ENCODE data around the gene KRTAP5-1.

KRTAP5-1 gene

DNA sequence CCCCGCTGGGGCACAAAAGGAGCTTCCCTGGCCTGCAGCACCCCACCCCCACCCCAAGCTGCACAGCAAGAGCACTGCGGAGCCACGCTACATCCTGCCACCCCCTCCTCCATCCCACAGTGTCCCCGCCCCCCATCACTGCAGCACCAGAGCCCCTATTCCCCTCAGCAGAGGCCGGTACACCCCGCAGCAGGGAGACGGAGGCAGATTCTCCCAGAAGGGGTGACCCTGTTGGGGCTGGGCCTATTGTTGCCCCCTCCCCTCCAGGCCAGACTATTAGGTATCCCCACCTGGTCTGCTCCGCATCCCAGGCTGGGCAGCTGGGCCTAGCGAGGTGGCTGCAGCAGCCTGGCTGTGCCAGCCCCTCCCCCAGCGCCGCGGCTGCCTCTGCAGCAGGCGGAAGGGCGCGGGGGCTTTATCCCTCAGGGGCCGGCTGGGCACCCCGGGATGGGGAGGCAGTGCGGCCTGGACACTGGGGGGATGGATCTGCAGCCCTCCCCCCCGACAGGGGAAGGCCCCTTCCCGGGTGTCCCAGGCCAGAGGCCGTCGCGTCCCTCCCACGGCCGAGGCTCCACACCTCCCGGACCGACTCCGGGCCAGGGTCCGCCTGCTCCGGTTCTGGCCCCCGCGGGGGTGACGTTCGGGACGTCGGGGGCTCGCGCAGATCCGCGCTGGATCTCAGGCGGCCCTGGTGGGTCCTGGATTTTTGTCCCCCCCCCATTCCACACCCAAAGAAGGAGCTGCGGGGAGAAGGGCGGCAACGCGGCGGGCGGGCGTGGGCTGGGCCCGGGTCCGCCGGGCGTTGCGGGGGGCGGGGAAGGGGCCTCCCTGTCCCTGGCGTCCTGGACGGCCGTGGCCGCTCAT is 14.0 kb downstream of the KRTAP5-1 start:
- no peak for DNase-seq

GRCh38 chr11:1570531-1570895 is 14.6 kb downstream of the KRTAP5-1 start:
- DNase-seq, result no peak

DNA sequence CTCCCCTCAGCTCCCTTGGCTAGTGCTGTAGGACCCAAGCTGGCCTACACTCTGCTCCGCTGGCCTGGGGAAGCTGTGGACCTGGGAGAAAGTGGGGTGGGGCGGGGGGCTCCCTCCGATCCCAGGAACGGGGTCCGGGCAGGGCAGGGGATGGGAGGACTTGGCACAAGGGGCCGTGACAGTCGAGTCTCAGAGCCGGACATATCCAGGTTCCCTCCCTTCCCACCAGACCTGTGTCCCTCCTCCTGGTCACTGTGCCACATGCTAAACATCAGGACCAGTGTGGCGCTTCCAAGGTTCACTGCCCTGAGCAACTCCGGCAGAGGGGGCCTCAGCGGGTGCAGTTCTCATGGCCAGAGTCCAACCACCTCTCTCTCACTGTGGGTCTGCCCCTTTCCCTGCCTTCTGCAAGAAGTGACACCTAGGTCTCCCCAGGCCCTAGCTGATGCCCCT is 15.1 kb downstream of the KRTAP5-1 start:
- DNase-seq, result no peak

- DNase-seq, result no peak
These were observed 15.8 kb downstream of the KRTAP5-1 start for GRCh38 chr11:1569251-1569780.

DNA sequence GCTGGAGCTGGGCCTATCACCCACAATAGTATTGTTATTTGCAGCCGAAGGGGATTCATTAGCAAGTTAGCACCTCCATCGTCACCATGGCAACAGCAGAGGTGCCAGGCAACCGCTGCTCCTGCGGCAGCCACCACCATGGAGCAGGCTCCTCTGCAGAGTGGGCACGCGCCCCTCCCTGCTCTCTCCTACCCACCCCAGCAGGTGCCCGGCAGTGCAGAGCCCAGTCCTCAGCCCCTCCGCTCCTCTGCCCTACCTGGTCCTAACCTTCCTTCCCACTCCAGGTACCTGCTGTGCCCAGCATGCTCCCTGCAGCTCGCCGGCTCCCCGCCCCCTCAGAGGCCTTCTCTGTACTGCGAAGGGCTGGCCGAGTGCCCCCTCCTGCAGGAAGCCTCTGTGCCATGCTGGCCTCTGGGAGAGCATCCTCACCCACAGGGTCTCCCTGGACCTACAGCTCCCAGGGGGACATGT is 16.6 kb downstream of the KRTAP5-1 start:
- DNase-seq, result peak; percentile 6

DNA sequence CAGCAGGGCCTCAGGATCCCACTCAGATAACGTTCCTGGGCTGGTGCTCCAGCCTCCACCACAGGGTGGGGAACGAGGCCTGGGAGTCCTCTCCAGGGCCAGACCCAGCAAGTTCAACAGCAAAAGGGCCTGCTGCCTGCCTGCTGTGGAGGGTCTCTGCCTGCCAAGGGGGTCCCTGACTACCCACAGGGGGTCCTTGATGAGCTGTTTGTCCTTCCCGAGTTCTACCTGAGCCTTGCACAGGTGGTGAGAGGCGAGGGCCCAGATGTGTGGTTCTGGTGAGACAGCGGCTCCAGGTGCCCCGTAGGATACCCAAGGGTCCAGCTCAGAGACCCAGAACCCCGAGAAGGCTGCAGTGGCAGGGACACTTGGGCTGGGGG is 17.4 kb downstream of the KRTAP5-1 start:
- no peak for DNase-seq

DNA sequence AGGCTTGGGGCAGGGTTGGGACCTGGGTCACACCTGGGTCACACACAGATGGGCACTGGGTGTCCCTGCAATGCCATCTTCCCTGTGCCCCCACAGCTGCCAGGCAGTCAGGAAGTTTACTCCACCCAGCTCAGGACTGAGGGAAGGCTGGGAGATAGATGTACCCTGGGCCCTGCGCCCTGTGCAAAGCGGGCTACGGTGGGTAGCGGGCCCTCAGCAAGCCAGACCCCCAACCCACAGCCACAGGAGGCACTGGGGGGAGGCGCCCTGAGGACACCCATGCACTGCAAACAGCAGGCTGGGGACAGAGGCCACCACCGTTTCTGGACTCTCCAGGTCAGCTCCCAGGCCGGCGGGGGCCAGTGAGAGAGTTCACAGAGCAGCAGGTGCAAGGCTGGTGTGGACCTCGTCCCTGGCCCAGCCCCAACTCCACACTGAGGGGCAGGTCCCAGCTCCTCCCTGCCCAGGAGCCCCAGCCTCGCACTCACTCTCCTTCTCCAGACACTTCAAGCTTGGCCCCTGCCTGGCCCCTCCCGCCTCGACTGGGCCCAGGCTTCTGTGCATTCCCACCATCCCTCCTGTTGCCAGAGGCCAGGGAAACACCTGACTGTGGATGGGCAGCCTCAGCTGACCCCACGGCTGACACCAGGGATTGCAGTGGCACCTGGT is 17.9 kb downstream of the KRTAP5-1 start:
- DNase-seq, result no peak

DNA sequence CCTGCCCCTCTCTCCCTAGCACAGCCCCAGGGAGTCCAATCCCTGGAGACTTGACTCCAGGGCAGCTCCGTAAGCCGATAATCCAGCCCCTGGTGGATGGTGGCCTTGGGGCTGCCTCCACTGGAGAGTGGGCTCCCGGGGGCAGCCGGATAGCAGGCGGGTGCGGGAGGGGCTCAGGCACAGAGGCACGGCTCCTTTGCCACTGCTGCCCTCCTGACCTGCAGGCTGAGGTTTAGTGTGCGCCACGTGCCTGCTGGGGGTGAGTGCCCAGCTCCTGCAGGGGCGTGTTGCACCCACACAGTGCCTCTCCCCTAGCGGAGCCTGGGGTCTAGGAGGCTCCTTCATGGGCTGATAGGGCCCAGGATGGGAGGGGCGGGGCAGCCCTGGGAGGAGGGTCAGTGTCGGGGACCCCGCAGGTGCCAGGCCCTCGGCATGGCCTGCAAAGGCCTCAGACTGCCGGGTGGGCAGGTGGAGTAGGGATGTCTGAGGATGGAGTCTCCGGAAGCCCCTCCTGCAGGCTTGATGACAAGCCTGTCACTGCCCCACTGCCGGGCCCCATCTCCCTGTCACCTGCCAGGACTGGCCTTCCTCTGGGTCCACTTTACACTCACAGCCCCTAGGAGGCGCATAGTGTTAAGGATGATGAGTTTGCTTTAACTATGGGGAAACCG is 18.6 kb downstream of the KRTAP5-1 start:
- no peak for DNase-seq

DNA sequence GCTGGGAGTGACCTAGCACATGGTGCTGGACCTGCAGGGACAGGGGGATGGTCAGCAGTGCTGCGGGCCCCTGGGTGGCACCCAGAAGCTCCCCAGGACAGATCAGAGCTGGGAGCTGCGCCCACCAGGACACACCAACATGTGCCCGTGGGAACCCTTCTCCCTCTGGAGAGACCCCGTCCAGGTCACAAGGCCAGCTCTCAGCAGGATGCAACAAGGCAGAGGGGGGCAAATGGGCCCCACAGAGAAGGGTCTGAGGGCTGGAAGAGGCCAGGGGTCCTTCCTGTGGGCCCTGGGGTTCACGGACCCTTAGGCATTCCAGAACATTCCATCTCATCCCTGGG is 19.2 kb downstream of the KRTAP5-1 start:
- DNase-seq, result no peak

DNA sequence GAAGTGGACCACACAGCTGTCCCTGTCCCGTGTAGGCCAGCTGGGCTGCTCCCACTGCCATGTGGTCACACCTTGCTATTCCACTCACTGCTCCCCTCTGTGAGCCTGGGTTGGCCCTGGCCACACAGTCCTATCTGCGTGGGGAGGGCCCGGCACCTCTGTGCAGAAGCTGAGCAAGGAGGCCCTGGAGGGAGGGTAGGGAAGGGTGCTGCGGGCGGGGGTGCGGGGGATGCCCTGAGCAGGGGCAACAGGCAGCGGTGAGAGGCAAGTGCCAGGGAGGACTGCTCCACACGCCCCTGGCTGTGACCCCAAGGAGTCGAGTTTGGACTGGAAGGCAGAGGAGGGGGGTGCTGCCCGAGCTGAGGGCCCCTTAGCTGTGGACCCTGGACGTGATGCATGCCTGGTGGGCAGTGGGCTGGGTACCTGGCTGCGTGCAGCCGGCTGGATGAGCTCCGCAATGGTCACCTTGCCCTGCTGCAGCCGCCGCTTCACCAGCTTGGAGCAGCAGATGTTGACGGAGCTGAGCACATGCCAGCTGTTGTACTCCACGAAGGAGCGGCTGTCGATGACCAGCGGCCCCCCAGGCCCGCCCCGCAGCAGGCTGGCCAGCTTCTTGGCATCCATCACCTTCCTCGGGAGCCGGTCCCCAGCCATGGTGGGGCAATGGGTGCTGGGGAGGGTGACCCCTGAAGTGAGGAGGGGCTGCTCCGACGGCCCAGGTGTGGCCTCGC is 19.7 kb downstream of the KRTAP5-1 start:
- DNase-seq, result no peak

DNA sequence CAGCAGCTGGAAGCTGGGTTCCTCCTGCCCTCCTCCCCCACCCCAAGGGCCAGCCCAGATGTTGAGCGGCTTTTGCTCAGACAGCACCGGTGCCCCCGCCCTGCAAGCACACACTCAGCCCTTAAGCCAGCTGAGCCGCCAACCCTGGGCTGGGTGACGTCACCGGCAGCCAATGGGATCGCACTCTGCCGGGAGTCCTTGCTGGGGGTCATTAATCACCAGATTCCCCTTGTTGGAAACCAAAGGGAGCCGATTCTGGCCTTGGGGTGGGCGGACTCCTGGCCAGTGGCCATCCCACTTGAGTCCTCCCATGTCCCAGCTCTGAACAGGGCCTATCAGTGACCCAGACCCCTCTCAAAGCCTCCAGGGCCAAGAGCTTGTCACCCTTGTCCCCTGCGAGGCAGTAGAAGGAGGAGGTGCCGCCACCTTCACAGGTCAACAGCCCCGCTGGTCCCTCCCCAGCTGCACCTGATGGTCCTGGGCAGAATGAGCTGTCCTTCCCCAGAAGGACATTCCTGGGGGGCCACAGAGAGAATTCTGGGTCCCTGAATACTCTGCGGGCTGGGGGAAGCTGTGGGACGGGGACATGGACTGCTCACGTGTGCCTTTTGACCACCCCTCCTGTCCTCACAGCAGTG is 20.4 kb downstream of the KRTAP5-1 start:
- no peak for DNase-seq

DNA sequence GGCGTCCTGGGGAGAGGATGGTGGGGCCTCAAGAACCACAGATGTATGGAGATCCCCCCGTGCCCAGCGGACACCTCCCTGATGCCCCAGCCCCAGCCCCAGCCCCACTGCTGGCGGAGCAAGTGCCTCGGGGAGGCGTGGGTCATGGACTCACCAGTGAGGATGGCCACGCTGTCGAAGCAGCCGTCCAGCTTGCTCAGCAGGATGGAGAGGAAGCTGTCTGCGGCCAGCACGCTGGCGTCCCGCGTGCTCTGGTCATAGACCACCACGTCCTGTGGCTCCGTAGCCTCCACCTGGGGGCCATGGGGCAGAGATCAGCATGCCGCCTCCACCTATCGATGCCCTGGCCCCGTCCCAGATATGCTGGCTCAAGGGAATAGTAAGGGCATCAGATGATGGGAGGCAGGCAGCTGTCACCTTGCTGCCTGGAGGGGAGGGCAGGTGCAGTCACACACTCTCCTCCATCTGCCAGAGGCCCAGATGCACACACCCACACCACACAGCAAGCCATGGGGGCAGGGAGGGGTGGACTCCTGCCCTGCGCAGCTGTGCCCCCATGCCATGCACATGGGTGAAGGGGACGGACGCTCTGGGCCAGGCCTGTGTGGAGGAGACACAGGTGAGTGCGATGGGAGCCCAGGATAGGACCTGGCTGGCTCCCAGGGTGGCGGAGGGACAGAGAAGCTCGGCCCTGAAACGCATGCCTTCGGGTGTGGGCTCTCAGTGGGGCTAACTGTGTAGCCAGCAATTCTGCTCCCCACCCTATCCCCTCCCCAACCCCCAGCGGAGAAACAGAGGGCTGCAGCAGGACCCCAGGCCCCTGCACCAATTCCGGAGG is 21.2 kb downstream of the KRTAP5-1 start:
- no peak for DNase-seq

DNA sequence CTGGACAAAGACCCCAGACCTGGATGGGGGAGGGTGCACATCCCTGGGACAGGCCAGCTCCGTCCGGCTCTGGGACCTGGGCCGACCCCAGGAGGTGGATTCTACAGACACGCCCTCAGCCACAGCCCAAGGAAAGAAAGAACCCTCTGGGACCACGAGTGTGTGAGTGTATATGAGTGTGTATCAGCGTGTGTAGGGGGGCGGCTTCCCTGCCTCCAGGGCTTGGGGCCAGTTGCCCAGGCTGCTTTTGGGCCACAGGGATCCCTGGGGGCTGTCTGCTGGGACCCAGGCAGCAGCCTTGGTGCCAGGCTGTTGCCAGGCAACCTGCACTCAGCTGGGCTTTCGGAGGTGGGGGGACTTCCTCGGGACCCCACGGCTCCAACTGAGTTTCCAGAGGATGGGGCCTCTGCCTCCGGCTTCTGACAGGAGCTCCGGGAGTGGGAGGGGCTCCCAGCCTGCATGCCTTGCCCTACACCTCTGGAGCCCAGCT is 21.9 kb downstream of the KRTAP5-1 start:
- DNase-seq, result no peak

- no peak for DNase-seq
These were observed 22.5 kb downstream of the KRTAP5-1 start for GRCh38 chr11:1562469-1563148.

- DNase-seq, result no peak
These were observed 23.1 kb downstream of the KRTAP5-1 start for GRCh38 chr11:1561955-1562354.

DNA sequence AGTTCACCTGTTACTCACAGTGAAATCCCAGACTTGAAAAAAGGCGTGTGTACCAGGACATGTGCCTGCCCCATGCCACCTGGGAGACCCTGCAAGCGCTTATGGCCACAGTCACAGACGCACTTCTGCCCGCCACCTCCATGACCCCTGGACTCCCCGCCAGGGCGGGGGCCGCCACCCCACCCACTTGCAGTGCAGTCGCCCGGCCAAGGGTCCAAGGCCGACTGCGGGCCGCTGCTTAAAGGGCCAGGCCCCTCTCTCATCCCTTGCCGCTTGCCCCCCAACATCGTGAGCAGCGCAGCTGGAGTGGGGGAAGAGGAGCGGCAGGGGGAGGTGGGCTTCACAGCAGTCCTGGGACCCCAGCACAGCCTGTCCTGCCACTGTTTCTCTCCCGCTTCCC is 23.8 kb downstream of the KRTAP5-1 start:
- DNase-seq, result no peak

DNA sequence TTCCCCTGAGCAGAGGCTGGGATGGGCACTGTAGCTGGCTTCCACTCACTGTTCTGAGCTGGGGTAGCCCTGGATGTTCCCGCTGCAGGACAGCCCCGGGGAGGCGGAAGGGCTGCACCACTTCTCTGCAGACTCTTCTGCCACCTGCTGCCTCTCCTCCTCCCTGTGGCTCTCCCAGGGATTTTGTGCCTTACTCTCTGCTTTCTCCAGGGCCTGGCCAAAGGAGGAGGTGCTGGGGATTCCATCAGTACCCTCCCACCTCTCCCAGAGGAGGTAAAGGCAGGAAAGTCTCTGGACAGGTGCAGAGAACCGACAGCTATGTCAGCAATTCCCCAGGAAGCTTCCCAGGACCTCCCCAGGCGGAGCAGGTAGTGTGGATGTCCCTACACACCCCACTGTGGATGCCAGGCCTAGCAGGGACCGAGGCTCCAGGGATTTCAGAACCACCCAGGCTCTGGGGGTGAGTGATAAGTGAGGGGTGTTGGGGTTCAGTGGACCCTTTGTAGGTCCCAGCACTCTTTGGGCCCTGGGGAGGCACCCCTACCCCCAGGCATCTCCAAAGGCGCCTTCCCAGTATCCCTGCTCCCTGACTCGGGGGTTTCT is 24.3 kb downstream of the KRTAP5-1 start:
- DNase-seq, result no peak

- no peak for DNase-seq
These were observed 25.0 kb downstream of the KRTAP5-1 start for GRCh38 chr11:1560002-1560648.

GRCh38 chr11:1559111-1559951 is 25.8 kb downstream of the KRTAP5-1 start:
- DNase-seq, result peak; percentile 13

All from DMS79 treated with DMSO at 0.1 percent for 48 hours (cell line).